H1 (cell line): ENCODE data around the gene R3HDM4. TPM values are rescaled to one million over a fixed set of nuclear protein-coding genes. Genes with fewer than 3 reads are reported as not detected.

Source experiments
- CTCF ChIA-PET: fragments of 300-600 bp; sonication (Branson Sonifier 250); formaldehyde crosslinking; loops from one replicate; lab custom pipeline; 2021; ENCODE audit not compliant: partially characterized antibody; lab: Charles Lee
- POLR2A ChIA-PET: fragments of 300-600 bp; sonication (Branson Sonifier 250); formaldehyde crosslinking; loops from one replicate; lab custom pipeline; 2021; ENCODE audit warnings: inconsistent platforms; ENCODE audit not compliant: partially characterized antibody; lab: Charles Lee
- DNase-seq, 2 experiments: peaks; one replicate each; pipeline versions ENCODE4 v3.0.0 to v3.0.0-alpha.2; 2010 to 2022; ENCODE audit warnings: low spot score in 2 of 2, low read depth in 1 of 2, mixed read lengths in 1 of 2
- FAIRE-seq: peaks from 2 replicates; lab custom pipeline; 2011; peaks lifted over from hg19 to GRCh38; lab: Jason Lieb, UNC
- H2AFZ ChIP-seq: 2 replicates; pipeline ENCODE4 v1.8.1; 2012; ENCODE audit warnings: low read length, inconsistent platforms
- H2AK5ac ChIP-seq: 2 replicates; pipeline ENCODE4 v1.6.1; 2013; ENCODE audit warnings: low read depth, low read length
- H2BK120ac ChIP-seq: replicated peaks from 2 replicates; pipeline ENCODE3; 2013; ENCODE audit warnings: low read depth, low read length, inconsistent platforms
- H2BK12ac ChIP-seq: 2 replicates; pipeline ENCODE4 v1.6.1; 2013; ENCODE audit warnings: low read depth, low read length
- H2BK15ac ChIP-seq: 2 replicates; pipeline ENCODE4 v1.6.1; 2013; ENCODE audit warnings: low read length
- H2BK20ac ChIP-seq: 2 replicates; pipeline ENCODE4 v1.6.1; 2013; ENCODE audit warnings: low read length
- H2BK5ac ChIP-seq: 2 replicates; pipeline ENCODE4 v1.6.1; 2013; ENCODE audit warnings: low read depth, low read length
- H3K14ac ChIP-seq: 2 replicates; pipeline ENCODE4 v1.6.1; 2013; ENCODE audit warnings: inconsistent platforms; ENCODE audit not compliant: insufficient read length
- H3K18ac ChIP-seq: 2 replicates; pipeline ENCODE4 v1.6.1; 2013; ENCODE audit warnings: low read length; ENCODE audit errors: extremely low read depth
- H3K23ac ChIP-seq: 2 replicates; pipeline ENCODE4 v1.6.1; 2013; ENCODE audit warnings: inconsistent platforms; ENCODE audit not compliant: insufficient read length
- H3K23me2 ChIP-seq: 2 replicates; pipeline ENCODE4 v1.6.1; 2013; ENCODE audit warnings: low read depth, low read length
- H3K27ac ChIP-seq: 2 replicates; pipeline ENCODE4 v1.6.1; 2011; ENCODE audit warnings: low read depth, low read length, inconsistent platforms
- H3K27me3 ChIP-seq, 4 experiments: replicated peaks in 1 of 4; 1 replicate in 1 of 4; 2 replicates in 3 of 4; pipeline versions ENCODE4 v1.6.1 to v1.8.1; 2011 to 2013; ENCODE audit warnings: low read length in 3 of 4, mild to moderate bottlenecking in 3 of 4, inconsistent platforms in 2 of 4, mixed read lengths in 2 of 4, moderate library complexity in 1 of 4; ENCODE audit not compliant: control insufficient read depth in 3 of 4, insufficient read depth in 3 of 4; ENCODE audit errors: extremely low read depth in 1 of 4
- H3K36me3 ChIP-seq, 4 experiments: 2 replicates each; pipeline versions ENCODE4 v1.6.1 to v1.8.1; 2011 to 2013; ENCODE audit warnings: mild to moderate bottlenecking in 4 of 4, low read length in 3 of 4, moderate library complexity in 2 of 4, control low read depth in 1 of 4, inconsistent platforms in 1 of 4; ENCODE audit not compliant: insufficient read depth in 4 of 4, control insufficient read depth in 2 of 4
- H3K4ac ChIP-seq: replicated peaks from 2 replicates; pipeline ENCODE3; 2013; ENCODE audit warnings: low read length, low read depth, mixed read lengths, inconsistent platforms; ENCODE audit not compliant: insufficient read length
- H3K4me1 ChIP-seq, 4 experiments: replicated peaks in 1 of 4; 1 replicate in 1 of 4; 2 replicates in 3 of 4; pipeline versions ENCODE4 v1.6.1 to v1.8.1; 2011 to 2013; ENCODE audit warnings: low read length in 3 of 4, inconsistent platforms in 2 of 4, mixed read lengths in 1 of 4; ENCODE audit not compliant: insufficient read depth in 4 of 4, control insufficient read depth in 3 of 4
- H3K4me2 ChIP-seq, 2 experiments: 2 replicates each; pipeline versions ENCODE4 v1.6.1 to v1.8.1; 2011 to 2013; ENCODE audit warnings: low read depth in 2 of 2, low read length in 2 of 2, control low read depth in 1 of 2, inconsistent platforms in 1 of 2, mild to moderate bottlenecking in 1 of 2; ENCODE audit not compliant: insufficient read depth in 1 of 2
- H3K4me3 ChIP-seq, 4 experiments: fragments of 200-600, 300-600 bp in 1 of 4; sonication (generic), shearing (Covaris generic), sonication (Bioruptor Twin) in 1 of 4; 2 replicates each; pipeline versions ENCODE4 v1.5.1 to v1.8.1; 2011 to 2016; ENCODE audit warnings: low read length in 4 of 4, low read depth in 3 of 4, control low read depth in 2 of 4, inconsistent platforms in 2 of 4, mild to moderate bottlenecking in 2 of 4, mixed read lengths in 1 of 4, moderate library complexity in 1 of 4; ENCODE audit not compliant: insufficient read depth in 2 of 4; ENCODE audit errors: extremely low read depth in 1 of 4
- H3K56ac ChIP-seq: replicated peaks from 2 replicates; pipeline ENCODE3; 2013; ENCODE audit warnings: low read depth, mild to moderate bottlenecking, mixed read lengths, low read length, inconsistent platforms; ENCODE audit not compliant: insufficient read length
- H3K79me1 ChIP-seq: 2 replicates; pipeline ENCODE4 v1.6.1; 2013; ENCODE audit warnings: low read depth, low read length, control low read depth
- H3K79me2 ChIP-seq, 2 experiments: 2 replicates each; pipeline versions ENCODE4 v1.6.1 to v1.8.1; 2012 to 2013; ENCODE audit warnings: low read length in 2 of 2, mild to moderate bottlenecking in 2 of 2, inconsistent platforms in 1 of 2; ENCODE audit not compliant: insufficient read depth in 2 of 2, control insufficient read depth in 1 of 2
- H3K9ac ChIP-seq, 4 experiments: replicated peaks in 1 of 4; 1 replicate in 1 of 4; 2 replicates in 3 of 4; pipeline versions ENCODE4 v1.6.1 to v1.8.1; 2011 to 2013; ENCODE audit warnings: low read depth in 3 of 4, low read length in 3 of 4, control low read depth in 2 of 4, mild to moderate bottlenecking in 2 of 4, moderate library complexity in 2 of 4, inconsistent platforms in 1 of 4; ENCODE audit errors: extremely low read depth in 1 of 4
- H3K9me3 ChIP-seq, 2 experiments: 2 replicates each; pipeline versions ENCODE4 v1.6.1 to v1.8.1; 2012 to 2013; ENCODE audit warnings: mild to moderate bottlenecking in 2 of 2, moderate library complexity in 2 of 2, control low read depth in 1 of 2, inconsistent platforms in 1 of 2, low read depth in 1 of 2, low read length in 1 of 2, mixed read lengths in 1 of 2; ENCODE audit not compliant: insufficient read depth in 2 of 2
- H4K20me1 ChIP-seq, 2 experiments: replicated peaks in 1 of 2; 2 replicates each; pipeline versions ENCODE3 to v1.8.1; 2011 to 2013; ENCODE audit warnings: inconsistent platforms in 2 of 2, low read length in 2 of 2, mild to moderate bottlenecking in 1 of 2; ENCODE audit not compliant: insufficient read depth in 2 of 2, control insufficient read depth in 1 of 2
- H4K5ac ChIP-seq: 2 replicates; pipeline ENCODE4 v1.6.1; 2013; ENCODE audit warnings: low read length, low read depth, mixed read lengths, inconsistent platforms; ENCODE audit not compliant: insufficient read length
- H4K8ac ChIP-seq: 2 replicates; pipeline ENCODE4 v1.8.0; 2013; ENCODE audit warnings: mild to moderate bottlenecking, moderate library complexity, low read length, inconsistent platforms; ENCODE audit not compliant: insufficient read depth; ENCODE audit errors: extremely low read depth
- H4K91ac ChIP-seq: replicated peaks from 2 replicates; pipeline ENCODE3; 2013; ENCODE audit warnings: low read length, mixed read lengths, inconsistent platforms; ENCODE audit not compliant: insufficient read length
- CBX5 ChIP-seq: fragments of 300-800, 300-1000 bp; sonication (generic); IDR thresholded peaks from 2 replicates; pipeline ENCODE4 v1.7.1; 2016; ENCODE audit warnings: antibody characterized with exemption, low read length, low read depth
- CEBPB ChIP-seq: IDR thresholded peaks from 2 replicates; pipeline ENCODE4 v1.6.1; 2012; ENCODE audit warnings: low read depth, low read length
- FOSL1 ChIP-seq: IDR thresholded peaks from 2 replicates; pipeline ENCODE4 v1.6.1; 2011; ENCODE audit warnings: mild to moderate bottlenecking, low read depth, low read length, moderate library complexity; ENCODE audit not compliant: insufficient read depth
- KDM4A ChIP-seq: IDR thresholded peaks from one replicate; pipeline ENCODE4 v1.7.1; 2012; ENCODE audit warnings: low read depth, mild to moderate bottlenecking, moderate library complexity, low read length, inconsistent platforms; ENCODE audit not compliant: severe bottlenecking
- TAF1 ChIP-seq: IDR thresholded peaks from 2 replicates; pipeline ENCODE4 v1.6.1; 2011; ENCODE audit warnings: mild to moderate bottlenecking, low read depth, low read length
- WGBS, 2 experiments: shearing (Covaris generic) in 1 of 2; methylation state at CpG; one replicate each; pipeline versions ENCODE4 v1.1.6 to v1.1.7; 2013 to 2015; ENCODE audit warnings: low lambda C conversion rate in 2 of 2, mixed read lengths in 2 of 2, inconsistent platforms in 1 of 2, low coverage in 1 of 2, missing lambda C conversion rate in 1 of 2; ENCODE audit not compliant: insufficient replicate concordance in 2 of 2, insufficient coverage in 1 of 2, insufficient read length in 1 of 2; ENCODE audit errors: extremely low coverage in 1 of 2, missing lambda C conversion rate in 1 of 2; 5-methylcytosine and 5-hydroxymethylcytosine counted together
- polyA plus RNA-seq, 7 experiments: library from polyadenylated mRNA; depleted of rRNA in 3 of 7; stranded (reverse) in 5 of 7; unstranded in 2 of 7; fragments of >200 nt in 5 of 7; fragments of 200-250 nt in 2 of 7; gene quantifications; 1 replicate in 5 of 7; 2 replicates in 1 of 7; 4 replicates in 1 of 7; pipeline versions ENCODE4 v1.2.1 to v1.2.3, GENCODE V29; 2011 to 2013; ENCODE audit warnings: missing spikeins in 2 of 7, mixed read lengths in 2 of 7
- total RNA-seq: library from RNA; stranded (reverse); fragmentation: NEBNext Ultra II Directional; extraction: Animal tissue kit (Norgen Biotek cat#: 25700); gene quantifications from 2 replicates; pipeline ENCODE4 v1.2.1, GENCODE V29; 2021

R3HDM4 gene
- total and polyA plus RNA-seq, 2 of the 8 experiments (the other 6 are each of a cell fraction or from before 2014, with no cell fraction given) = 76.8 to 102 TPM

DNA sequence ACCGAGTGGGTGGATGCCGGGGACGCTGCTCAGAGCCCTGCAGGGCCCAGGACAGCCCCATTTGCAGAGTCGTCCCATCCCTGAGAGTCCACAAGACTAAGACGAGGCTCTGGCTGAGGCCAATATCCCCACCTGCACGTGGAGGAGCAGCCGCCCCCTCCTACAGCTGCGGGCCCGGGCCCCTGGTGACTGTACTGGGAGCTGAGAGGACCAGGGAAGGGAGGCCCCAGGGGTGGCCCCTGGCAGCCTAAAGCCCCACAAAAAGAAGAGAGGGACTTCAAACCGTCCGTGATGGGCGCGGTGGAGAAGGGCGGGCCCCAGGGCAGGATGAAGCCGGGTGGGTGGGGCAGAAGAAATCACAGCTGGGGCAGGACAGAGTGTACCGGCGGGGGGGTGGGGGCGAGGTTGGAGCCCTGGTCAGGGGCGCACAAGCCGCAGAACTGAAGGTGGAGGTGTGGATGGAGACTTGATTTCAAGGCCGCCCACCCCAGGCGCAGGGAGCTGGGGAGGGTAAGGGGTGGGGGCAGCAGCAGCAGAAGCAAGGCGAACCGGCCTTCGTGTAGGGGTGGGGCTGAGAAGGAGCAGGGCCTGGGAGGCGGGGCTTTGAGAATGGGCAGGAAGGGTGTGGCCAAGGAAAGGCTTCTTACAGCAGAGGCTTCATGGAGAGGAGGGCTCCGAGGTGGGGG is 40.6 kb downstream of the R3HDM4 start:
- Histone ChIP-seq H3K18ac (no peak overlapping the region), H4K8ac (peak overlapping the region; percentile 35; the same call in 1 of the 2 replicates), H2BK20ac (no peak overlapping the region), H3K4ac (no peak overlapping the region), H3K14ac (no peak overlapping the region), H2BK5ac (peak overlapping the region; percentile 73; the same call in 1 of the 2 replicates), H3K23me2 (no peaks in the 10 kb centered on the region), H2BK12ac (no peak overlapping the region), H3K4me2 (no peak overlapping the region), H3K4me1 (peaks cover 3 to 20% (median 6%) of the 10 kb centered on the region in 4 experiments; a peak in 6 of 7 replicates), H4K5ac (no peak overlapping the region), H2AK5ac (no peak overlapping the region), H3K4me3 (peak overlapping the region in 1 of 4 experiments; percentile 35; a peak in 1 of 8 replicates), H3K27me3 (no peaks in the 10 kb centered on the region), H2AFZ (no peak overlapping the region), H2BK15ac (no peak overlapping the region), H3K9ac (no peak overlapping the region), H3K56ac (no peak overlapping the region), H2BK120ac (no peak overlapping the region), H3K27ac (no peak overlapping the region), H3K79me2 (no peaks in the 10 kb centered on the region), H3K36me3 (peaks cover 0 to 18% (median 0%) of the 10 kb centered on the region in 4 experiments; a peak in 4 of 8 replicates), H3K23ac (no peak overlapping the region), H4K20me1 (peaks cover 4 to 9% of the 10 kb centered on the region in 2 experiments), H4K91ac (peak overlapping the region; percentile 42), H3K79me1 (peaks cover 2% of the 10 kb centered on the region), H3K9me3 (peaks cover 0 to 3% of the 10 kb centered on the region in 2 experiments; a peak in 1 of 4 replicates)
- TF ChIP-seq KDM4A (no peak), CBX5 (no peak), FOSL1 (no peak), CEBPB (no peak), TAF1 (no peak)
- 84% methylated on average over 11 of the region's 27 CpGs; no CpG with 5 or more reads in 1 of the 2 experiments for WGBS, 2 experiments
- POLR2A ChIA-PET = interaction anchor here (0.9 to 11.5 kb wide), 6 partner anchors 8 to 110 kb away, joined by 3 to 82 read pairs (median 4); partner anchors contain the start of genes MED16, RNU6-9 and WDR18
- DNase-seq (no peak), FAIRE-seq (no peak)
- CTCF ChIA-PET = interaction anchor here (2.8 kb wide), 1 partner anchor 15 kb away, joined by 10 read pairs; no protein-coding TSS in a partner anchor
